Nephron (organoid): Measurements from ENCODE around the gene ENSA.

Experiments
- H3K27ac Mint-ChIP-seq, 3 experiments: 2 replicates each; pipeline ENCODE4 v1.8.0; 2020; ENCODE audit warnings: mixed read lengths in 3 of 3, mild to moderate bottlenecking in 2 of 3, moderate library complexity in 1 of 3
- H3K27me3 Mint-ChIP-seq: 2 replicates; pipeline ENCODE4 v1.8.0; 2021; ENCODE audit warnings: low read depth, mild to moderate bottlenecking, moderate library complexity, mixed read lengths
- H3K36me3 Mint-ChIP-seq: 2 replicates; pipeline ENCODE4 v1.8.0; 2020; ENCODE audit warnings: low read depth, mixed read lengths
- H3K4me1 Mint-ChIP-seq: 2 replicates; pipeline ENCODE4 v1.8.0; 2020; ENCODE audit warnings: mixed read lengths
- H3K4me3 Mint-ChIP-seq, 3 experiments: 2 replicates each; pipeline ENCODE4 v1.8.0; 2020; ENCODE audit warnings: mild to moderate bottlenecking in 3 of 3, mixed read lengths in 3 of 3, moderate library complexity in 2 of 3
- H3K9me3 Mint-ChIP-seq: 2 replicates; pipeline ENCODE4 v1.8.0; 2020; ENCODE audit warnings: mixed read lengths
- CTCF ChIP-seq, 3 experiments: fragments of 200-600 bp; sonication (generic); IDR thresholded peaks; one replicate each; pipeline ENCODE4 v1.5.0; 2021; ENCODE audit warnings: antibody characterized with exemption in 3 of 3; ENCODE audit not compliant: unreplicated experiment in 3 of 3

ENSA gene

DNA sequence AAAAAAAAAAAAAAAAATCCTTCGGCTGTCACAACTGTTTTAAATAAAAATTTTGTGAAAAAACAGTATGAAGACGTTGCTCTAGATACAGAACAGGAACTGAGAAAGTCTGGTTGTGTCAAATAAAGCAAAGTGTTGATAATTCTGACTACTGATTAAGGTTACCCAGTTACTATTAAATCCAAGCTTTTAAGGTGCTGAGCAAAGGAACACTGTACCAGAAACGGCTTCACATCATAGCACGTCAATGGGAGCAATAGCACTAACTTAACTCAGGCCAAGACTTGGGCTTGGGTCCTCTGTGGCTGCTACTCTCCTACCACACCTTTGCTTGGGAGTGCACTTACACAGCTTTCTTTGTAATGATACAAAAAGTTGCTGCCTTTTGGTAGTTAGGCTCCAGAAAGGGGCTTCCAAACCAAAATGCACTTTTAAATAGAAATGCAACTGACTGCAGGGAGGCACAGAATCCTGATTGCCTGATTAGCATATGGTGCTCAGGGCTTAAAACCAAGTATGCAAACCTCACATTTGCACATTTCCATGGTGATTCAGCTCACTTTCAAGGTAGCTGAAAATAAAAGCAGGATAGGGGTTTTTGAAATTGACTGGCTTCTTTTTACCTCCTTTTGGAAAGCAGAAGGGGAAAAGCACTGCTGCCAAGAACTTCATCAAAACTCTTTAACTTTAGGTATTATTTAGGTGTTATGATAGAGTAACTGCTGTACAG, 56.3 kb downstream of the ENSA start:
- Mint-ChIP-seq H3K27ac (no peak overlapping the region), H3K4me3 (no peak overlapping the region), H3K9me3 (no peaks in the 10 kb centered on the region), H3K36me3 (peaks cover 71% of the 10 kb centered on the region), H3K4me1 (peaks cover 58% of the 10 kb centered on the region), H3K27me3 (no peaks in the 10 kb centered on the region)
- TF ChIP-seq CTCF (IDR thresholded peaks at IDR 0.05; ENCODE audit: unreplicated experiment in 3 of 3), result no peak
